SW 1271 (cell line): ENCODE measurements around the gene CTNND2.
"Not testable (repeated sequence)": the region's sequence is repeated elsewhere in the genome, so short reads cannot be mapped to it uniquely, and the experiment has no call there.

Experiments used
- DNase-seq, 2 experiments: peaks; one replicate each; lab custom pipeline; 2025; lab: John Stamatoyannopoulos, UW

The CTNND2 gene

DNA sequence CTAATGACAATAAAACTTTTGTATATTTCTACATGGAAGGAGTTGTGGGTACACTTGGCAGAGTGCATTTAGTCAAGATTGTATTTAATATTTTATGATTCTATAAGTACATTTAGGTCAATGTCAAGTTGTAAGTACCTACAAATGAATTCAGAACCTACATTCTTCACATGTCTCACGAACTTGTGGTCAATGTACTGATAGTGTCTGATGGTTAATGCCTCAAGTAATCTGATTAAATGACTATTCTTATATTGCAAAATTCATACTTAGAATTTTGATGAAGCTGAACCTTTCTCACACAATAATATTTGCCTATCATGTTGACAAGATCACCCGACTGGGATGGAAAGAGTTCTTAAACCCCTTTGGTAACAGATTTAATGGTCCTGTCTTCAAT, 444.5 kb downstream of the CTNND2 start:
- no peak for DNase-seq

DNA sequence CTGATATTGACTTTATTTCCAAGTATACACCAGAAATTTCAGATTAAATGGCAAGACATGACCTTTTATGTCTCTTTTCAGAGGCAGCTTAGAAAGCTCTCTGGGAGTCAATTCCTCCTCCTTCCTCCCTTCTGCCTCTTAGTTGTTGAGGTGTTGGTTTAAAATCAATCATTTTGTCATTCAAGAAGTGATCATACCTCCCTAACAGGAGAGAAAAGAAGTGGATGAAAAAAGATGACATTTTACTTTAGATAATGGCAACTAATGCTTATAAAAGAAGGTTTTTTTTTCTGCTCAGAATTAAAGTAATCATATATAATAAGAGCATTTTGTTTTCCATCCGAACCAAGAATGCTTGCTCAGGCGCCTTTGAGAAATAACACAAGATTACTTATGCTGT, 448.7 kb downstream of the CTNND2 start:
- no peak for DNase-seq

DNA sequence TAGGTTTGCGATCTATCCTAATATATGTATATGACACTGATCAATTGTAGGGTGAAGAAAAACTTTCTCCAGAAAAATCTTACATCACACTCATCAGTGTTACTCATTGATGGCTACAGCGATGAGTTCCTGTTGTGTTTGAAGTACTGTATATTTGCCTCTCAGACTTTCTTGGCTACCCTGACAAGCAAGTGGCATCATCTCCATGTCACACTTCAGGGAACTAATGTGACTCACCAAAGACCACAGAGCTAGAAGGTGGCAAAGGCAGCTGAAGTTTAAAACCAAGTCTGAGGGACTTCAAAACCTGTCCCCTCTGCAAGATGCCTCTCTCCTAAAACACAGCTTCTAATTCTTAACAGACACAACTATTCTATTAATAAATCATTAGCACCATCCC, 451.4 kb downstream of the CTNND2 start:
- no peak for DNase-seq

DNA sequence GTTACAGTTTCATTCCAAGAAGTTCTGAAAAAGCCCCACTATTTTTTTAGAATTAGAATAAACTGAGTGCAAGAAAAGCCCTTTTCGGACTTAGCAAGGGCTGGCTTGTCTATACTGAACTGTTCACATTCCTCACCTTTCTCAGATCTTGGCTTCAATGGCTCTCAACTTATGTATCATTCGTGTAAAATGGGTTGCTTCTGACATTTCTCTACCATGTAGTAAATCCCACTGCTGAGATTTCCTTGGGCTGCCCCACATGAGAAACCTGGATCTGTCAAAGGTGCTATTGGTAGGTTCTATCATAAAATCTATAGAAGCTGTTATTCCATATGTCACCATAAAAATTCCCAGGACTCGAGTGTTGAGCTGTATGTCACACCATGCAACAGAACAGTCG, 454.3 kb downstream of the CTNND2 start:
- DNase-seq, result no peak

DNA sequence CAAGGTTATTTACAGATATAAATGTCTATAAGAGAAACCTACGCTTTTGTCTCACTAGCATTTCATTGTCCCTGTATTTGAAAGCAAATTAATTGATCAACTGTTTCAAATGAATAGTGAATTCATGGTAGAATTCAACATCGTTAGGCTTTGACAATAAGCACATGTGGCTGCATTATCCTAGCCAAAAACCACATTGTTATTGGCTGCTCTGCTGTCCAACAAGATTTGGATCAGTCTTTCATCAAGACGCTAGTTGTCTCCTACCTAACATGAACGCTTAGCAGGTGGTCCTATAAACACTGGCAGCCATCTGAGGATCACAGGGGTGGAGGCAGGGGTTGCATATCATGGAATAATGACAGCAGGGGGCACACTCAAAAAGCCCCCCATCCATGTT, 455.0 kb downstream of the CTNND2 start:
- no peak for DNase-seq

DNA sequence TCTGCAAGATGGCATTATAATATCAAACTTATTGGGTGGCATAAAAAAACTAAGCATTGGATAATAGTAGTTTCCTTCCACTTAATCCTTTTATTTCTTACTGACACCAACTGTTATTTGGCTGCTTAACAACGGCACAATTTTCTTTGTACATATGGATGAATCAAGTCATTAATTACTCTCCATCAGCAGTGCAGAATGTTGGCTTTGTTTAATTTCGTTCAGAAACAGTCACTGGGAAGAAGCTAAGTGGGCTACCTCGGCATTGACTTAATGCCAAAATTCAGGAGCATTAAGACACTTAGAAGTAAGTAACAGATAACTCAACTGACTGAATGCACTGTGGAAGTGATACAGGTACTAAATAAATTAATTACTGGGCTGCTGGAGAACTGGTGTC, 460.4 kb downstream of the CTNND2 start:
- DNase-seq, result no peak

DNA sequence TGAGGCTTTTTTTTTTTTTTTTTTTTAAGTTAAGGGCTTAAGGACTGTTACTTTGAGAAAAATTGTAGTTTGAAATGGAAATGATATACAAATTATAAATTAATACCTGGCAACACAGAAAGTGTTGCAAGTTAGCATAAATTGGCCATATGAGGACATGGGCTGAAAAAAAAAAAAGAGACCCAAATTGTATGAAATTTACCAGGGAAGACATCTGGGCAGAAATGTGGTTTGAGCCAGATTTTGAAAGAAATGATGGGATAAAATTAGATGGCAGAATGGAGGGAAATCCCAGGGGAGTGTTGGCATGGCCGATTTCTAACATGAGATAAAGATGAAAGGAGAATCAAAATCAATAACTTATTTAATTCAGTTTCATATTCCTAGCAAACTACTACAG, 472.1 kb downstream of the CTNND2 start:
- no peak for DNase-seq

DNA sequence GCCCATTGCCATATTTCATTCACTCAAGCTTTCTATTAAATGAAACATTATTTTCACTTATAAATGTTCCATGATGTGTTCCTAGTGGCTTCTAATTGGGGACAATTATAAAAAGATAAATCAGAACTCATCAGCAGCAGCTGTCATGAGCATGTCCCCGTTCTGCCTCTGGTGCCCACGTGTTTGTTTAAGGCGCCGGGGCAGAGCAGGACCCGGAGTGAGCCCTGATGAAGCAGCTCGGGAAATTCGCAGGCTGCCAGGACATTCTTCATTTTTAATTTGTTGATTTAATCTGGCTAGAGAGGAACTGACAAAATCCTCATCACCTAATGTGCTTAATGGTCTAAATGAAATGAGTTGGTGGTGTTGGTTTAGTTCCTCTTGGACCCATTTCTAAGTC, 475.0 kb downstream of the CTNND2 start:
- DNase-seq, result no peak

DNA sequence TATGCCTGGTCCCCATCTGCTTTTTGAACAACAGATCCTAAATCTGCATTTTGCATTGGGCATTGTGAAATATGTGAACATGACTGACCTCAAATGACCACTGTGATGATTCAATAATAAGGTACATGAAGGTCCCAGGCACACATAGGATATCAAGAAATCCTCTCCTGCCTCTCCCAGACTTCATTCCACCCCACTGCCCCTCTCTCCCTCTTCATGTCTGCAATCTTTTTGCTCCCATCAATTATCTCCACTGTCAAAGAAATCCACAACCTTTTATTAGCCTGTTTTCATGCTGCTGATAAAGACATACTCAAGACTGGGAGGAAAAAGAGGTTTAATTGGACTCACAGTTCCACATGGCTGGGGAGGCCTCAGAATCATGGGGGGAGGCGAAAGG, 476.7 kb downstream of the CTNND2 start:
- DNase-seq, result no peak

DNA sequence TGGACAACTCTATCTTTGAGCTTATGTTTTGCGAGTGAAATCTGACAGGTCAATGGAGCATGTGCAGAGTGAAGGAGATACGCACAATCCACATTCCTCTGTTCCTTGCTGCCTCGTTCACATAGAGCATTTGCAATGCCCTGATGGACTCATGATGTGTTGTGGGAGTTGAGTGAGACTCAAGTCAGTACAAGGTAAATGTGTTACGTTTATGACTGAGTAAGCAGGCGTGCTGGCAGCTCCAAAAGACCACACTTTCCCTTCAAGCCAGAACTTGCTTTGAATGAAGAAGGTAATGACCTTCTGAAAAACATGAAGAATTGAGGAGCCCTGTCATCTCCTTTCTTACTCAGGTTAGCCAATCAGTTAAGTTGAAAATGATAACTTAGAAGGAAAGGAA, 477.8 kb downstream of the CTNND2 start:
- no peak for DNase-seq

DNA sequence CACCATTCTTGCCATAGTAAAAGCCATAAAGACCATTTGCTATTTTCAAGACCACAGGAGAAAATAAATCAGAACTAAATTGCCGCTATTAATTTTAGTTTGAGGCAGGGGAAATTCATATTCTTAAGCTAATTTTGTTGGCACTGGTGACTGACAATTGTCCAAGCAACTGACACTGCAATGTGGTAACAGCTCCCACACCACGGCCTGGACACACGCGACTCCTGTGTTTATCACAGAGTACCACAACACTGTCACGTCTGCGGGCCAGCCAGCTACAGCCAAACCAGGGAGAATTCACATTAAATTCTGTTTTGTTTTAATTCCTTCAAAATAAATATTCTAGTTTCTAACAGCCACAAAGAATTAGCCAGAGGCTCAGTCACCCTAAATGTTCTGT, 481.9 kb downstream of the CTNND2 start:
- DNase-seq, result no peak

DNA sequence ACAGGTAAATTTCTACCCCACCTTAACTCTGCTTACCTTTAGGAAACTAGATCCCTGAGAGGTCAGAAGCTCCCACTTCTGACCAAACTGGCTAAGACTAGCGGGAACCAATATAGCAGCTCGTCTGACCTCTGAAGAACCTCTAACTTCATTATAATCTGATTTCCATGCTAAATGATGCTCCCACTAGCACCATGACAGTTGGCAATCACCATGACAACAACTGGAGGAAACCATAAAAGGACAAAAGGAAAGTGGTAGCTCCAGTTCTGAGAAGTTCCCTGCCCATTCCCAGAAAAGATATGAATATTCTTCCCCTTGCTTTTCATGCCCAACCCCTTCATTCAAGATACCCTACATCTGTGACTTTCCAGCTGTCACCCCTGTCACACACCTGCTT, 483.3 kb downstream of the CTNND2 start:
- DNase-seq, result no peak

DNA sequence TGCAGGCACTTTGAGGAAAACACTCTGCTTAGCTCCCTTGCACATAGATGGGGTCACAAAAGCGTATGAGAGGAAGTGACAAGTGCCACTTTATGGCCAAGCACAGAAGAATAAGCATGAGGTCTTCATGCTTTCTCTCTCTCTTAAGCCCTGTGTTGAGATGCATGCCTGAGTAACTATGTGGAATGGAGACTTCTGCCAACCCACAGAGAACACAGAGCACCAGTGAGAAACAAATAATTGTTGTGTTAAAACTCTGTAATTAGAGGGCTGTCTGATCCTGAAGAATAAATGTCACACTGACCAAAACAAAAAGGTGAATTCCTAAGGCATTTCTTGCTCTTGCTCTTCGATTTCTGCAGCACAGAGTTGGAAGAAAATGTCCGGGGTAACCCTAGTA, 488.5 kb downstream of the CTNND2 start:
- no peak for DNase-seq

DNA sequence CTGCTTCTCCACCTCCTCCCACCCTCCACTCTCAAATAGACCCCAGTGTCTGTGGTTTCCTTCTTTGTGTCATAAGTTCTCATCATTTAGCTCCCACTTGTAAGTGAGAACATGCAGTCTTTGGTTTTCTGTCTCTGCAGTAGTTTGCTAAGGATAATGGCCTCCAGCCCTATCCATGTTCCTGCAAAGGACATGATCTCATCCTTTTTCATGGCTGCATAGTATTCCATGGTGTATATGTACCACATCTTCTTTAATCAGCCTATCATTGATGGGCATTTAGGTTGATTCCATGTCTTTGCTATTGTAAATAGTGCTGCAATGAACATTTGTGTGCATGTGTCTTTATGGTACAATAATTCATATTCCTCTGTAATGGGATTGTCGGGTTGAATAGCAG, 489.5 kb downstream of the CTNND2 start:
- not testable (repeated sequence) for DNase-seq

DNA sequence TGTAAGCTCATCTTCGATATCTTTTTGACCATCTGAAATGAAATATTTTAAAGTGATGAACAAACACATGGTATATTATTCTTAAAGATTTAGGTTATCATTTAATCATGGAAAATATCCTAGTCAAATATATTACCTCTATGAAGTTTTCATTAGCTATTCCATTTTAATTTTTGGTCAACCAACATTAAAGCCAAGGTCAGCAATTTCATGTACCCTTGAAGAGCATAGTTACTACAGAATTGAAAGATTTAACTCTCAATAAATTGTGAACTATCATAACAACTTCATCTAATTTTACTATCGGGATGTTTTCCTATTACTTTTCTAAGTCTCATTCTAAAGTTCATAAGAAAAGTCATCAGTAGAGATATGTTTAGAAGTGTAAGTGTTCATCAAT, 492.6 kb downstream of the CTNND2 start:
- DNase-seq, result no peak

DNA sequence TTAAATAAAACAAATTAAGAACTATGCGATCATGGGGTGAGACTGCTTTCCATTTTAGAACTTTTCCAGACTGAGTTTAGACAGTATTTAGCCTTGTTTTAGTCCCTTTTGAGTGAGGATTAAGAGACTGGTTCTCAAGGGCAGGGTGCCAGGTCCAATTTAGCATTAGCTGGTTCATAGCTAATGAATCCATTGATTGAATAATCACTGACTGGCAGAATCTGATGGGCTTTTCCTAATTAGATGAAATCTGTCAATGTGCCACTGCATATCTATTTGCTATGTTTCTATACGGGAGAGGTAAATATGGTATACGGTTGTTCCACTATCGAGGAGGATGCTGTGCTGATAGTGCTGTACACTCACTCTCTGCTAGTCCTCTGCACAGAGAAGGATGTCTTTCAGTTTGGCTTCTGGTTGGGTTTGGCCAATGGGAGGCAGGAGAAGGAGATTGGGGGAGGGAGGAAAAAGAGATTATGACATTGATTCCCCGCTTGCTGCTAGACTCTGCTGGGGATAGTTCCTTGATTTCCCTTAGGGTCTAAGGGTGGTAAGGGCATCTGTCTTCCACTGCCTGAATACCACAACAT, 496.6 kb downstream of the CTNND2 start:
- DNase-seq, result no peak

DNA sequence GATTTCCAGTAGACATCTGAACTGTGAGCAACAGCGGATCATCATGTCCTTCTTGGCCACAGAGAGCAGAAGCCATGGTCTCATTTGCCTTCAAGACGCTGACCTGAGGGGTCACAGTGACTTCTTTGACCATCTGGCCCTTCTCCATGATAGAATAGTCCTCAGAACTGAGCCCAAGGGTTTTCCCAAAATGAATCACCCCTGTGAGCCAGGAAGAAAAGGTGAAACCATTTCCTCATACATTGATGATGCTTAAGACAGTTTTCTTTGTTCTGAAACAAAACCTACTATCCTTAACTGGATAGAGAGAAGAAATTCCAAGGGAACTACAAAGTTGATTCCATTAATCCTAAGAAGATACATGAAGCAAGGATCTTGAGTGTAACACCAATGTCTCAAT, 503.9 kb downstream of the CTNND2 start:
- no peak for DNase-seq

DNA sequence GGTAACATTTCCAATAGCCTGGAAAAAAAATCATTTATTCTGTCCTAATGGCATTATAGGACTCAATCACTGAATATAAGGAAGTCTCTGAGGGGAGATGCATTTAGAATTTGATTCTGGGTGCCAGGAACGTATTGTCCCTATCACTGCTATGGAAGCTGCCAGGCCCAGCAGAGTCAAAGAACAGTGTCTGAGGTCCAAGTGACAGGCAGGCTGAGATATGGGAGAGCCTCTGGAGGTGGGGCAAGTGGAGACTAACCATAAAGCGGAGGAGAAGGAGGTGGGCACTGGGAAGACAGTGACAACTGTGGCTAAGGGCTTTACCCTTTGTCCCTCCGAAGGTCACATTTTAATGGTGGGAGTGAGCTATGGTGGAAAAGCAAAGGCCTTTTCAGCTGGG, 505.5 kb downstream of the CTNND2 start:
- DNase-seq, result no peak

DNA sequence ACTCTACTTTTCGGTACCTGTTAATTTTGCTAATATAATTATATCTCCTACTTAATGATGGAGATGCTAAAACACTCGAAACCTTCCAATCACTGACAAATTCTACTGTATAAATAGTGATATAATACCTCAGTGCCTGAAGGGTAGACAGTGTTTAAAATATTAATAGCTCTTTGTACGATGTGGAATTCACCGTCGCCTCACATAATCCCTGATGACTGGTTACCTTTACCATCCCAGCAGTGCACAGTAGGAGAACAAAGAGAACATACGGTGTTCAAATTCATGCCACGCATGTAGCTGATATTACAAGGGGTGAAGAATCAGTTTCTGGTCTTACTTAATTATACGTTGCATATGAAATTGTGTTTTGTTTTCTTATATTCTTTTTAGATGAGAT, 506.7 kb downstream of the CTNND2 start:
- no peak for DNase-seq

DNA sequence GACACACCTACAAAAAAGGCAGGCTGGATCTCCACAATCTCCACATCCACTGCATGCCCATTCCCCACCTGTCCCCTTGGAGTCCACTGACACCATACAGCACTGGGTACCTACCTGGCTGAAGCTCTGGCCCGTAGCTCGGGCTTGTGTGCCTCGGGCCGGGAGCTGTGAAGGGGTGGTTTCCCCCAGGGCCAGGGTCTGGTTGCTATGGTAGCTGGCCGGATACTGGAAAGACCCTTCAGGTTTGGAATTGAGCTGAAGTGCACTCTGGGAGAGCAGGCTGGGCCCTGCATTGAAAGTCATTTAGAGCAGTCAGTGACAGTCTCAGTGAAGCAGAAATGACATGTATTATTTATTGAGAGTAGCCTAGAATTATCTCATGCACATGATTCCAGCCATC, 507.3 kb downstream of the CTNND2 start:
- DNase-seq, result no peak

DNA sequence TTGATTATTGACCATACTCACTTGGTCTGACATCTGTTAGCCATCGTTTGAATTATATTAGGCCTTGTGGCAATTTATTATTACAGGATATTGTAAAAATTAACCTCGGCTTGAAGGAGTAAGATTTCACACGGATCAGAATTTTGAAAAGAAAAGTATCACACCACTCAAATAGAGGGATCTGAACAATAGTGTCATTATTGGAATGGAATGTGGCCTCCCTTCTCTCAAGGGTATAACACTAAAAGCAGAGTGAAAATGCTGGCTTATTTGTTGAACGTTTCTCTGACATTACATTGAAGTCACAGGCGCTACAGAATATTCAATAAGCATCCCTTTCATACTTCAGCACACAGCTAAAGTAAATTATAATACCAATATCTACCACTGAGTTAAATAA, 509.3 kb downstream of the CTNND2 start:
- DNase-seq, result no peak

DNA sequence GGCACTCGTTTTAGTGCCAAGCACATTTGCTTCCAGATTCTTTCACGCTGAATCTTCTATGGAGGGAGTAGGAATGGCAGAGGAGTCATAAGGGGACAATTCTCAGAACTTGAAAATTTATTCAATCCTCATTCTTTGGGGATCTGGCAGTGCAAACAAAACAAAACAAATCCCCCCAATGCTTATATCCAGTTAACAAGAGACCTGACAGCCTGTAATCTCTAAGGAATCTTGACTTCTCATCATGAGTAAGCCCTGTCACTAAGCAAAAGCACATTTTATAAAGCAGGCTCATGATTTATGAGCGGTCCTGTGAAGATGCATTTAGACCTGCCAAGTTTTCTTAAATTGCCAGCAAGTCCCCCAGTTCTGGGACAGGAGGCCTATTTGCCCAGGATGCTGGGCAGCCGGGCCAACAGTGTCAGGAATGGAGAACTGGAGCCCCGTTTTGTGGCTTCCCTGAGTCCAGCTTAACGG, 513.9 kb downstream of the CTNND2 start:
- peak; percentile 7 to 11 for DNase-seq

DNA sequence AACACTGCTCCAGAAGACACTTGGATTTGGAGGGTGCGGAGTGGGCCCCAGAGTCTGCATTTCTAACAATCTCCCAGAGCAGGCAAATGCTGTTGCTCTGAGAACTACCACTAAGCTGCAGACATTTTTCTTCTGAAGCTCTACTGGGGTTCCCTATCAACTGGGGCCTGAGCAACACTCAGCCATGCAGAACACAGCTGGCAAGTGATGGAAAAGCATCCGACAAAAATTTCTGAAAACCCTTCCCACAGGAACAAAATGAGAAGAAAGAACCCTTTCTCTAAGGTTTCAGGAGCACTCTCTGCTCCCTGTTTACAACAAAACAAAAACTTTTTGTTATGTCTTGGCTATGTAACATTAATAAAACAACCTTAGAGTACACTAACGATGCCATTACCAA, 516.9 kb downstream of the CTNND2 start:
- no peak for DNase-seq

DNA sequence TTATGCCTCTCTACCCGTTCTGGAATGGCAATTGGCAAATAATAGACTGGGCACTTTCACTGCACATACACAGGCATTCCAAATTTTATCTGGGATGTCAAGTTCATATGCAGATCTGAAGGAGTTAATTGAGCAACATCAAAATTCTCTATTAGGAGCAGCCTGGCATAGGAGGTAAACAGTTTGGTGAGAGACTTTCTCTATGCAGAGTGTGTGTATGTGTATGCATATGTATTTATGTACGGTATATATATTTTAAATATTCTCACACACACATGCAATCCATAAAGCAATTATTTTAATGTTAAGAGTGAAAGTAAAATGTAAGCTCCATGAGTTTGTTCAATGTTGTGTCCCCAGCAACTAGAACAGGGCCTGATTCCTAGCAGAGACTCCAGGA, 517.8 kb downstream of the CTNND2 start:
- DNase-seq, result no peak

DNA sequence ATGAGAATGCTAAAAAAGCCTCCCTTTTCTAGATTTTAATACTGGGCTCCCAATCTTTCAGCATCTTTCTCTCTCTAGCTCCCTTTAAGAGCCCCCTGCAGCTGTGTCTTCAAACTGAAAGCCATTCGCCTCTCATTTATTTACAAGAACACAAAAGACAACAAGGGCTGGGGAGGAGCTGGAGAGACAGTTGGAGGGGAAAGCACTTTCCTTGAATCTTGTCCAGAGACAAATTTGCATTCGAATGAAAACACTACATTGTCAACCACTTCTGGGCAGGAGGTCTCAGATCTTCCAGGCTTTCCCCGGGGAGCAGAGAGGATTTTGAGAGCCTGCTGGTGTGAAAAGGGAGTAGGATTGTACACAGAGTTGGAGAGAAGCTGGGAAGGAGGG, 518.3 kb downstream of the CTNND2 start:
- DNase-seq, result no peak
